GM20431 (cell line): ENCODE results near the gene SHKBP1.

ENCODE experiments used
- in situ Hi-C: fragments of 300-500 bp; cut with MseI, MboI; formaldehyde crosslinking; loops from one replicate; pipeline ENCODE4 v1.15.0; 2020; ENCODE audit warnings: low sequenced_read_pairs; ENCODE audit not compliant: unreplicated experiment

SHKBP1 gene

GRCh38 chr19:40599331-40599901 is 22.7 kb downstream of the SHKBP1 start:
- in situ Hi-C loops = no loop called here

- in situ Hi-C loops = no loop called here
These were observed 23.4 kb downstream of the SHKBP1 start for GRCh38 chr19:40599902-40600569.

GRCh38 chr19:40600570-40601133 is 24.0 kb downstream of the SHKBP1 start:
- in situ Hi-C loops = no loop called here

- in situ Hi-C loops = no loop called here
These were observed 24.7 kb downstream of the SHKBP1 start, which contains the start of gene LTBP4 for GRCh38 chr19:40601134-40601974. Gene LTBP4, plus strand, starts transcription at chr19:40601369. Its CDS starts 19 bp downstream, at chr19:40601388.

GRCh38 chr19:40603071-40603388 is 26.4 kb downstream of the SHKBP1 start:
- in situ Hi-C loops = no loop called here

- in situ Hi-C loops = no loop called here
These were observed 26.9 kb downstream of the SHKBP1 start for GRCh38 chr19:40603389-40604170.

- in situ Hi-C loops = no loop called here
These were observed 27.5 kb downstream of the SHKBP1 start for GRCh38 chr19:40604171-40604646.

- in situ Hi-C loops = no loop called here
These were observed 28.1 kb downstream of the SHKBP1 start for GRCh38 chr19:40604647-40605215.

- in situ Hi-C loops = no loop called here
These were observed 28.7 kb downstream of the SHKBP1 start for GRCh38 chr19:40605216-40605971.

- in situ Hi-C loops = no loop called here
These were observed 30.9 kb downstream of the SHKBP1 start for GRCh38 chr19:40607311-40608239.

- in situ Hi-C loops = no loop called here
These were observed 31.6 kb downstream of the SHKBP1 start for GRCh38 chr19:40608240-40608621.

GRCh38 chr19:40608957-40609356 is 32.3 kb downstream of the SHKBP1 start:
- in situ Hi-C loops = no loop called here

GRCh38 chr19:40609561-40610395 is 33.1 kb downstream of the SHKBP1 start:
- in situ Hi-C loops = no loop called here

GRCh38 chr19:40610396-40611064 is 33.9 kb downstream of the SHKBP1 start:
- in situ Hi-C loops = no loop called here

- in situ Hi-C loops = no loop called here
These were observed 34.4 kb downstream of the SHKBP1 start for GRCh38 chr19:40611096-40611495.

GRCh38 chr19:40611900-40612698 is 35.4 kb downstream of the SHKBP1 start:
- in situ Hi-C loops = no loop called here
